Adrenal gland (tissue), 5 donors: Measurements from ENCODE around the gene CAMTA1.

Source experiments
- POLR2A ChIP-seq, 2 donors: fragments of 450-650 bp; IDR thresholded peaks; one replicate each; pipeline ENCODE4 v1.6.1; 2017; ENCODE audit warnings: antibody characterized with exemption in 2 of 2, mild to moderate bottlenecking in 2 of 2, moderate library complexity in 1 of 2
- TF ChIP-seq, protein P1 (sequence below), 6 experiments: fragments of 450-650 bp in 4 of 6; fragments of 200-600 bp in 2 of 6; sonication (generic) in 1 of 6; IDR thresholded peaks; 1 replicate in 5 of 6; 2 replicates in 1 of 6; pipeline versions ENCODE4 v1.5.1 to v1.8.0; 2016 to 2021; ENCODE audit warnings: antibody characterized with exemption in 6 of 6, mild to moderate bottlenecking in 2 of 6, moderate library complexity in 1 of 6
- donor health status: DM: no; HTN: no; CAD: no.

DNA sequence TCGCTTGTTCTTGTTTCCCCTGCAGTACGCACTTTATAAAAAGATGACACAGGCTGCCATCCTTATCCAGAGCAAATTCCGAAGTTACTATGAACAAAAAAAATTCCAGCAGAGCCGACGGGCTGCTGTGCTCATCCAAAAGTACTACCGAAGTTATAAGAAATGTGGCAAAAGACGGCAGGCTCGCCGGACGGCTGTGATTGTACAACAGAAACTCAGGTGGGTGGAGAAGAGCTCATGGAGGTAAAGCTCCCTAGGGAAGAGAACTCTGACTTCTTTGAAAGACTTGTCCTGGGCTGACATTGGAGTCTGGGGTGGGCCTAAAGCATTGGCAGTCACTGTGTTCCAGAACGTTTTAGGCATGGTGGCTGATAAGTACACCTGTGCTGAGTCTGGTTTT, 965.9 kb downstream of the CAMTA1 start:
- TF ChIP-seq, protein P1, sequence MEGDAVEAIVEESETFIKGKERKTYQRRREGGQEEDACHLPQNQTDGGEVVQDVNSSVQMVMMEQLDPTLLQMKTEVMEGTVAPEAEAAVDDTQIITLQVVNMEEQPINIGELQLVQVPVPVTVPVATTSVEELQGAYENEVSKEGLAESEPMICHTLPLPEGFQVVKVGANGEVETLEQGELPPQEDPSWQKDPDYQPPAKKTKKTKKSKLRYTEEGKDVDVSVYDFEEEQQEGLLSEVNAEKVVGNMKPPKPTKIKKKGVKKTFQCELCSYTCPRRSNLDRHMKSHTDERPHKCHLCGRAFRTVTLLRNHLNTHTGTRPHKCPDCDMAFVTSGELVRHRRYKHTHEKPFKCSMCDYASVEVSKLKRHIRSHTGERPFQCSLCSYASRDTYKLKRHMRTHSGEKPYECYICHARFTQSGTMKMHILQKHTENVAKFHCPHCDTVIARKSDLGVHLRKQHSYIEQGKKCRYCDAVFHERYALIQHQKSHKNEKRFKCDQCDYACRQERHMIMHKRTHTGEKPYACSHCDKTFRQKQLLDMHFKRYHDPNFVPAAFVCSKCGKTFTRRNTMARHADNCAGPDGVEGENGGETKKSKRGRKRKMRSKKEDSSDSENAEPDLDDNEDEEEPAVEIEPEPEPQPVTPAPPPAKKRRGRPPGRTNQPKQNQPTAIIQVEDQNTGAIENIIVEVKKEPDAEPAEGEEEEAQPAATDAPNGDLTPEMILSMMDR (IDR thresholded peaks at IDR 0.05), result no peak
- TF ChIP-seq POLR2A (IDR thresholded peaks at IDR 0.05), result no peak
